GM13977 (cell line): Measurements from ENCODE around the gene CXCL8.

Experiments
- DNase-seq: peaks from one replicate; pipeline ENCODE4 v3.0.0; 2012; ENCODE audit warnings: low spot score
- in situ Hi-C: fragments of 300-500 bp; cut with MboI; formaldehyde crosslinking; loops from one replicate; pipeline ENCODE4 v1.12.0; 2022; ENCODE audit warnings: low sequenced_read_pairs, low pct_unique_long_range_greater_than_20kb, mixed read lengths, inconsistent platforms; ENCODE audit not compliant: unreplicated experiment
- TF ChIP-seq, protein P1 (sequence below): IDR thresholded peaks from 2 replicates; pipeline ENCODE4 v1.5.1; 2012; ENCODE audit warnings: mild to moderate bottlenecking, control low read depth; ENCODE audit not compliant: insufficient read depth; ENCODE audit errors: extremely low read depth, missing control alignments

CXCL8 gene

GRCh38 chr4:73750730-73751129 is 10.4 kb downstream of the CXCL8 start:
- no peak for DNase-seq
- in situ Hi-C loops = no loop called here
- TF ChIP-seq, protein P1, sequence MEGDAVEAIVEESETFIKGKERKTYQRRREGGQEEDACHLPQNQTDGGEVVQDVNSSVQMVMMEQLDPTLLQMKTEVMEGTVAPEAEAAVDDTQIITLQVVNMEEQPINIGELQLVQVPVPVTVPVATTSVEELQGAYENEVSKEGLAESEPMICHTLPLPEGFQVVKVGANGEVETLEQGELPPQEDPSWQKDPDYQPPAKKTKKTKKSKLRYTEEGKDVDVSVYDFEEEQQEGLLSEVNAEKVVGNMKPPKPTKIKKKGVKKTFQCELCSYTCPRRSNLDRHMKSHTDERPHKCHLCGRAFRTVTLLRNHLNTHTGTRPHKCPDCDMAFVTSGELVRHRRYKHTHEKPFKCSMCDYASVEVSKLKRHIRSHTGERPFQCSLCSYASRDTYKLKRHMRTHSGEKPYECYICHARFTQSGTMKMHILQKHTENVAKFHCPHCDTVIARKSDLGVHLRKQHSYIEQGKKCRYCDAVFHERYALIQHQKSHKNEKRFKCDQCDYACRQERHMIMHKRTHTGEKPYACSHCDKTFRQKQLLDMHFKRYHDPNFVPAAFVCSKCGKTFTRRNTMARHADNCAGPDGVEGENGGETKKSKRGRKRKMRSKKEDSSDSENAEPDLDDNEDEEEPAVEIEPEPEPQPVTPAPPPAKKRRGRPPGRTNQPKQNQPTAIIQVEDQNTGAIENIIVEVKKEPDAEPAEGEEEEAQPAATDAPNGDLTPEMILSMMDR = no peak

- DNase-seq = no peak
- in situ Hi-C loops = no loop called here
- TF ChIP-seq, protein P1 = no peak
Observed at GRCh38 chr4:73751166-73751565, 10.8 kb downstream of the CXCL8 start.

DNA sequence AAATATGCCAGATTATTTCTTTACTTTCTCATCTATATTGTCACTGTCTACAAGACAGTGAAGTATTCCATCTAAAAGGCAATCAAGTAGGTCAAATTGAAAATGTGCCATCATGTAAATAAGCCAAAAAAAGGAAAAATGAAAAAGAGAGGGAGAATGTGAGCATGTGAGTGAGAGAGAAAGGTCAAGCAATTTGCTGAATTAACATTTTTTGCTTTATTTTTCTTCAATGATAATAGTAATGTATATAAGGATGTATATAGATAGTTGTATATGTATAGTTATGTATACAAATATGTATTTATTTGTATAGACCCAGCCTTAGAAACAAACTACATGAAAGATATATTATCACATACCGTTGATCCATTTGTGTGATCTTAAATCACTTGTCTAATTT is 11.5 kb downstream of the CXCL8 start:
- no peak for DNase-seq
- TF ChIP-seq, protein P1 = no peak
- in situ Hi-C loops = no loop called here

DNA sequence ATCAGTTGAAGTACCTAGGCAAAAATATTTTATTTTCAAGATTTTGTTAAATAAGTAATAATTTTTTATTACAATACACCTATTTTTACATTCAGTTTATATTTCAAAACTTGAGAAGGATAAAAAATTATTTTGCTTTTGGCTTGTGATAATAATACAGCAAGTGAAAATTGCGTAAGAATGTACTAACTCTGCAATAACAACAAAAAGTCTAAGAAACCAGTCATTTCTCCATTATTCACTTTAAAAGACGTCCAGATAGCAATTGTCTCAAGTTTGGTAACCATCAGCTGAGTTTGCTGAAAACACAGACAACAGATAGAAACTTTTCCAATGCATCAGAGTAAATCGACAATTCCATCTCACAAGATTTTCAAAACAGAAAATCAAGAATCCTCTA is 12.1 kb downstream of the CXCL8 start:
- no peak for DNase-seq
- in situ Hi-C loops = no loop called here
- TF ChIP-seq, protein P1 = no peak

GRCh38 chr4:73753215-73753614 is 12.8 kb downstream of the CXCL8 start:
- in situ Hi-C loops = no loop called here
- DNase-seq = no peak
- TF ChIP-seq, protein P1 = no peak

DNA sequence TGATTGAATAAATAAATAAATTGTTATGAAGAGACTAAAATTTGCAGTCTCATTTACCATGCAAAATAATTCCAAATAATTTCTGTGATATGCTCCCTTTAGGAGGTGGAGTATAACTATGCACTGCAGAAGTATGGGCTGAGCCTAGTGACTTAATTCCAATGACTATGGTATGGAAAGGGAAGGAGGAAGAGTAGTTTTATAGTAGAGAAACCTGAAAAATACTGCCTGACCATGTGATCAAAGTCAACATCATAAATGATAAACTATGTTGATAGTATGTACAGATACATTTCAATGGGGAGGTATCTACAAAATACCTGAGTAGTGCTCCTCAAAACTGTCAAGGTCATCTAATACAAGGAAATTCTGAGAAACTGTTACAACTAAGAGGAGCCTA is 14.6 kb downstream of the CXCL8 start:
- no peak for DNase-seq
- in situ Hi-C loops = no loop called here
- TF ChIP-seq, protein P1 = no peak

- no peak for DNase-seq
- TF ChIP-seq, protein P1 = no peak
- in situ Hi-C loops = no loop called here
Observed at GRCh38 chr4:73759357-73759756, 19.0 kb downstream of the CXCL8 start.
